Liver (tissue), 9 donors: ENCODE results near the gene LPA. TPM values are rescaled to one million over a fixed set of nuclear protein-coding genes. Genes with fewer than 3 reads are reported as not detected.
"Not testable (repeated sequence)": the region's sequence is repeated elsewhere in the genome, so short reads cannot be mapped to it uniquely, and the experiment has no call there.

Experiments used
- DNase-seq: peaks from one replicate; pipeline ENCODE4 v3.0.0-alpha.2; 2017; ENCODE audit warnings: low spot score
- H3K27ac ChIP-seq, 2 donors: one replicate each; pipeline ENCODE4 v1.7.0; 2013; ENCODE audit warnings: inconsistent platforms in 2 of 2, low read length in 2 of 2, control low read depth in 1 of 2, low read depth in 1 of 2, mild to moderate bottlenecking in 1 of 2
- H3K27me3 ChIP-seq, 4 donors: one replicate each; pipeline versions ENCODE4 v1.6.1 to v1.7.0; 2013; ENCODE audit warnings: low read length in 3 of 4, inconsistent platforms in 1 of 4, mild to moderate bottlenecking in 1 of 4, moderate library complexity in 1 of 4; ENCODE audit not compliant: control insufficient read depth in 4 of 4, insufficient read depth in 4 of 4
- H3K36me3 ChIP-seq, 4 donors: one replicate each; pipeline versions ENCODE4 v1.6.1 to v1.7.0; 2013; ENCODE audit warnings: low read length in 3 of 4, mild to moderate bottlenecking in 3 of 4, low read depth in 1 of 4, moderate library complexity in 1 of 4; ENCODE audit not compliant: control insufficient read depth in 4 of 4, insufficient read depth in 3 of 4
- H3K4me1 ChIP-seq, 4 donors: one replicate each; pipeline versions ENCODE4 v1.6.1 to v1.7.0; 2013; ENCODE audit warnings: low read length in 3 of 4, mild to moderate bottlenecking in 3 of 4, moderate library complexity in 1 of 4; ENCODE audit not compliant: control insufficient read depth in 4 of 4, insufficient read depth in 4 of 4
- H3K4me3 ChIP-seq, 3 donors: one replicate each; pipeline versions ENCODE4 v1.6.1 to v1.7.0; 2013; ENCODE audit warnings: low read length in 3 of 3, control low read depth in 1 of 3, low read depth in 1 of 3, mild to moderate bottlenecking in 1 of 3
- H3K9ac ChIP-seq, 2 donors: one replicate each; pipeline ENCODE4 v1.7.0; 2013; ENCODE audit warnings: low read length in 2 of 2, mild to moderate bottlenecking in 2 of 2, moderate library complexity in 2 of 2, control low read depth in 1 of 2, low read depth in 1 of 2
- H3K9me3 ChIP-seq, 4 donors: one replicate each; pipeline versions ENCODE4 v1.6.1 to v1.7.0; 2013; ENCODE audit warnings: low read length in 3 of 4; ENCODE audit not compliant: control insufficient read depth in 4 of 4
- FOXA1 ChIP-seq: IDR thresholded peaks from 2 replicates; pipeline ENCODE4 v1.6.1; 2016; ENCODE audit warnings: antibody characterized with exemption
- FOXA2 ChIP-seq: IDR thresholded peaks from 2 replicates; pipeline ENCODE4 v1.6.1; 2016; ENCODE audit warnings: antibody characterized with exemption
- HNF4A ChIP-seq, 2 donors: conservative IDR thresholded peaks; 2 replicates each; pipeline ENCODE4 v1.6.1; 2016; ENCODE audit warnings: antibody characterized with exemption in 2 of 2, mild to moderate bottlenecking in 2 of 2
- HNF4G ChIP-seq: IDR thresholded peaks from 2 replicates; pipeline ENCODE4 v1.6.1; 2016; ENCODE audit warnings: antibody characterized with exemption
- JUND ChIP-seq, 2 donors: IDR thresholded peaks; 2 replicates each; pipeline ENCODE4 v1.6.1; 2016; ENCODE audit warnings: antibody characterized with exemption in 2 of 2
- RAD21 ChIP-seq, 2 donors: IDR thresholded peaks; 2 replicates each; pipeline ENCODE4 v1.6.1; 2016; ENCODE audit warnings: antibody characterized with exemption in 2 of 2, mild to moderate bottlenecking in 2 of 2
- RXRA ChIP-seq, 2 donors: IDR thresholded peaks; 2 replicates each; pipeline ENCODE4 v1.6.1; 2017 to 2018; ENCODE audit warnings: antibody characterized with exemption in 2 of 2, mild to moderate bottlenecking in 1 of 2
- SP1 ChIP-seq: IDR thresholded peaks from 2 replicates; pipeline ENCODE4 v1.6.1; 2018; ENCODE audit warnings: antibody characterized with exemption, mild to moderate bottlenecking
- TAF1 ChIP-seq: conservative IDR thresholded peaks from 2 replicates; pipeline ENCODE4 v1.6.1; 2016; ENCODE audit warnings: antibody characterized with exemption, mild to moderate bottlenecking
- YY1 ChIP-seq: IDR thresholded peaks from 2 replicates; pipeline ENCODE4 v1.6.1; 2016; ENCODE audit warnings: antibody characterized with exemption, mild to moderate bottlenecking
- WGBS: extraction: QIAGEN DNeasy Blood & Tissue Kit; methylation state at CpG from one replicate; pipeline ENCODE4 v1.1.7; 2013; 5-methylcytosine and 5-hydroxymethylcytosine counted together
- polyA plus RNA-seq, 2 donors: library from polyadenylated mRNA; stranded (reverse) in 1 of 2; unstranded in 1 of 2; fragments of 200-250 nt in 1 of 2; fragments of >200 nt in 1 of 2; fragmentation: Nextera tagmentation in 1 of 2; extraction: Ambion mirVana in 1 of 2; gene quantifications; one replicate each; pipeline versions ENCODE4 v1.2.1 to v1.2.3, GENCODE V29; 2013 to 2015
- total RNA-seq, 2 donors: library from RNA; depleted of rRNA; stranded (reverse); fragments of >200 nt; gene quantifications; one replicate each; pipeline ENCODE4 v1.2.3, GENCODE V29; 2014
- TF ChIP-seq, protein P1 (sequence below): IDR thresholded peaks from 2 replicates; pipeline ENCODE4 v1.6.1; 2016; ENCODE audit warnings: antibody characterized with exemption
- TF ChIP-seq, protein P2 (sequence below): IDR thresholded peaks from 2 replicates; pipeline ENCODE4 v1.6.1; 2016; ENCODE audit warnings: antibody characterized with exemption
- TF ChIP-seq, protein P3 (sequence below): IDR thresholded peaks from 2 replicates; pipeline ENCODE4 v1.6.1; 2016; ENCODE audit warnings: antibody characterized with exemption, mild to moderate bottlenecking
- donor health status: healthy.
- donor health status: healthy.
- donor health status: healthy.
- donor health status: healthy.
- donor health status: healthy.

LPA gene, protein sequence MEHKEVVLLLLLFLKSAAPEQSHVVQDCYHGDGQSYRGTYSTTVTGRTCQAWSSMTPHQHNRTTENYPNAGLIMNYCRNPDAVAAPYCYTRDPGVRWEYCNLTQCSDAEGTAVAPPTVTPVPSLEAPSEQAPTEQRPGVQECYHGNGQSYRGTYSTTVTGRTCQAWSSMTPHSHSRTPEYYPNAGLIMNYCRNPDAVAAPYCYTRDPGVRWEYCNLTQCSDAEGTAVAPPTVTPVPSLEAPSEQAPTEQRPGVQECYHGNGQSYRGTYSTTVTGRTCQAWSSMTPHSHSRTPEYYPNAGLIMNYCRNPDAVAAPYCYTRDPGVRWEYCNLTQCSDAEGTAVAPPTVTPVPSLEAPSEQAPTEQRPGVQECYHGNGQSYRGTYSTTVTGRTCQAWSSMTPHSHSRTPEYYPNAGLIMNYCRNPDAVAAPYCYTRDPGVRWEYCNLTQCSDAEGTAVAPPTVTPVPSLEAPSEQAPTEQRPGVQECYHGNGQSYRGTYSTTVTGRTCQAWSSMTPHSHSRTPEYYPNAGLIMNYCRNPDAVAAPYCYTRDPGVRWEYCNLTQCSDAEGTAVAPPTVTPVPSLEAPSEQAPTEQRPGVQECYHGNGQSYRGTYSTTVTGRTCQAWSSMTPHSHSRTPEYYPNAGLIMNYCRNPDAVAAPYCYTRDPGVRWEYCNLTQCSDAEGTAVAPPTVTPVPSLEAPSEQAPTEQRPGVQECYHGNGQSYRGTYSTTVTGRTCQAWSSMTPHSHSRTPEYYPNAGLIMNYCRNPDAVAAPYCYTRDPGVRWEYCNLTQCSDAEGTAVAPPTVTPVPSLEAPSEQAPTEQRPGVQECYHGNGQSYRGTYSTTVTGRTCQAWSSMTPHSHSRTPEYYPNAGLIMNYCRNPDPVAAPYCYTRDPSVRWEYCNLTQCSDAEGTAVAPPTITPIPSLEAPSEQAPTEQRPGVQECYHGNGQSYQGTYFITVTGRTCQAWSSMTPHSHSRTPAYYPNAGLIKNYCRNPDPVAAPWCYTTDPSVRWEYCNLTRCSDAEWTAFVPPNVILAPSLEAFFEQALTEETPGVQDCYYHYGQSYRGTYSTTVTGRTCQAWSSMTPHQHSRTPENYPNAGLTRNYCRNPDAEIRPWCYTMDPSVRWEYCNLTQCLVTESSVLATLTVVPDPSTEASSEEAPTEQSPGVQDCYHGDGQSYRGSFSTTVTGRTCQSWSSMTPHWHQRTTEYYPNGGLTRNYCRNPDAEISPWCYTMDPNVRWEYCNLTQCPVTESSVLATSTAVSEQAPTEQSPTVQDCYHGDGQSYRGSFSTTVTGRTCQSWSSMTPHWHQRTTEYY (N-terminal part only)
- total RNA-seq (10 to 100 TPM; 34.7 to 62.8 TPM), polyA plus RNA-seq (10 to 100 TPM in 1 of 2 donors, 1 to 10 TPM in 1; 7.9 to 13.1 TPM)

DNA sequence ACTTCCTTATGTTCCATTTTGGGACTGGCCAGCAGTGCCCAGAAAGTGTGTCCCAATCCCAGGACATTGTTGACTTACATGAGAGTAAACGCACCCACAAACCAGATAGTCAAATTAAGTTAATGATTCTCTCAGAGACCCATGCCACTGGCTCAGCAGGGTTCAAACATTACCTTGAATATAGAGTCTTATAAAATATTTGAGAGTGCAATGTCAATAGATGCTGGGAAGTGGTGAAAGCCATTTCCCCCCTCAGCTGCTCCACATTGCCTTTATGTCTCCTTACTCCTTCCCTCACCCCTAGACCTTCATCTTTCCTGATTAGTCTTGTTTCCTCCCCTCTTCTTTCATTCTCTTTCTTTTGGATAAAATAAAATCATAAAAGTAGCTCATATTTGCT is at the start of gene LPA:
Gene LPA (minus strand): TSS at position 78 of the 400 bp plus-strand sequence. CDS start 61 bp downstream, at position 17.
- 32% methylated on average over 1 of the region's 1 CpG for WGBS
- TF ChIP-seq YY1, result peak; percentile 48
- TF ChIP-seq RXRA (IDR thresholded peaks at IDR 0.05), result peak in 1 of 2 donors; percentile 56
- peak; percentile 18 for TF ChIP-seq FOXA1
- peak; percentile 14 for TF ChIP-seq SP1
- peak; percentile 20 to 41 for TF ChIP-seq HNF4A (conservative IDR thresholded peaks at IDR 0.05)
- peak; percentile 75 for TF ChIP-seq FOXA2
- TF ChIP-seq, protein P1, sequence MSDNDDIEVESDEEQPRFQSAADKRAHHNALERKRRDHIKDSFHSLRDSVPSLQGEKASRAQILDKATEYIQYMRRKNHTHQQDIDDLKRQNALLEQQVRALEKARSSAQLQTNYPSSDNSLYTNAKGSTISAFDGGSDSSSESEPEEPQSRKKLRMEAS, result peak; percentile 11
- peaks cover 6 to 41% (median 31%) of the 10 kb centered on the region in 4 donors for H3K4me1 ChIP-seq

DNA sequence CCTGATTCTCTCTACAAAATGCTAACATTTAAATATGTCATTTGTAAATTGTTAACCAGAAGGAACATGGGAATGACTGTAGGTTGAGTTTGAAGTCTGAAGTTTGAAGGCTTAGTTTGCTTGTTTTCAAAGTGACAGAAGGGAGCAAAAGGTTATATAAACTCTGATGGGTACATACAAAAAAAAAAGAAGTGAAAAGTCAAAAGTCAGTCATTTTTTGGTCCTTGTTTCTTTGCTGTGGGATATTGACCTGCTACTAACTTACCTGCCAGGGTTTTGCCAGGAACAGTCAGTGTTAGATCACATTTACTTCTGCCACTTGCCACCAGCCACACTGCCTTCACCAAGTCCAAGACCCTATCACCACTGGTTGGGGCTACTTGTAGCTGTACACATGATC is 44.9 kb upstream of the LPA start:
- Histone ChIP-seq H3K27ac (peak overlapping the region; percentile 71 to 80), H3K4me1 (peaks cover 9 to 53% (median 31%) of the 10 kb centered on the region in 4 donors), H3K4me3 (peak overlapping the region in 2 of 3 donors; percentile 0 to 3), H3K36me3 (peaks cover 3 to 10% (median 8%) of the 10 kb centered on the region in 4 donors), H3K9ac (peak overlapping the region in 1 of 2 donors; percentile 81)
- not testable (repeated sequence) for H3K9me3 ChIP-seq, DNase-seq, H3K27me3 ChIP-seq
- TF ChIP-seq, protein P1, result peak; percentile 58
- TF ChIP-seq HNF4A (conservative IDR thresholded peaks at IDR 0.05), result peak; percentile 82 to 86
- peak in 1 of 2 donors; percentile 39 for TF ChIP-seq JUND (IDR thresholded peaks at IDR 0.05)
- TF ChIP-seq RAD21 (IDR thresholded peaks at IDR 0.05), result peak in 1 of 2 donors; percentile 13
- peak; percentile 57 for TF ChIP-seq YY1
- peak; percentile 43 for TF ChIP-seq HNF4G
- TF ChIP-seq, protein P2, sequence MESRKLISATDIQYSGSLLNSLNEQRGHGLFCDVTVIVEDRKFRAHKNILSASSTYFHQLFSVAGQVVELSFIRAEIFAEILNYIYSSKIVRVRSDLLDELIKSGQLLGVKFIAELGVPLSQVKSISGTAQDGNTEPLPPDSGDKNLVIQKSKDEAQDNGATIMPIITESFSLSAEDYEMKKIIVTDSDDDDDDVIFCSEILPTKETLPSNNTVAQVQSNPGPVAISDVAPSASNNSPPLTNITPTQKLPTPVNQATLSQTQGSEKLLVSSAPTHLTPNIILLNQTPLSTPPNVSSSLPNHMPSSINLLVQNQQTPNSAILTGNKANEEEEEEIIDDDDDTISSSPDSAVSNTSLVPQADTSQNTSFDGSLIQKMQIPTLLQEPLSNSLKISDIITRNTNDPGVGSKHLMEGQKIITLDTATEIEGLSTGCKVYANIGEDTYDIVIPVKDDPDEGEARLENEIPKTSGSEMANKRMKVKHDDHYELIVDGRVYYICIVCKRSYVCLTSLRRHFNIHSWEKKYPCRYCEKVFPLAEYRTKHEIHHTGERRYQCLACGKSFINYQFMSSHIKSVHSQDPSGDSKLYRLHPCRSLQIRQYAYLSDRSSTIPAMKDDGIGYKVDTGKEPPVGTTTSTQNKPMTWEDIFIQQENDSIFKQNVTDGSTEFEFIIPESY, result peak; percentile 43
- TF ChIP-seq FOXA2, result peak; percentile 45
- peak; percentile 46 for TF ChIP-seq TAF1
- TF ChIP-seq RXRA (IDR thresholded peaks at IDR 0.05), result peak; percentile 86 to 88
- TF ChIP-seq SP1, result peak; percentile 88
- TF ChIP-seq, protein P3, sequence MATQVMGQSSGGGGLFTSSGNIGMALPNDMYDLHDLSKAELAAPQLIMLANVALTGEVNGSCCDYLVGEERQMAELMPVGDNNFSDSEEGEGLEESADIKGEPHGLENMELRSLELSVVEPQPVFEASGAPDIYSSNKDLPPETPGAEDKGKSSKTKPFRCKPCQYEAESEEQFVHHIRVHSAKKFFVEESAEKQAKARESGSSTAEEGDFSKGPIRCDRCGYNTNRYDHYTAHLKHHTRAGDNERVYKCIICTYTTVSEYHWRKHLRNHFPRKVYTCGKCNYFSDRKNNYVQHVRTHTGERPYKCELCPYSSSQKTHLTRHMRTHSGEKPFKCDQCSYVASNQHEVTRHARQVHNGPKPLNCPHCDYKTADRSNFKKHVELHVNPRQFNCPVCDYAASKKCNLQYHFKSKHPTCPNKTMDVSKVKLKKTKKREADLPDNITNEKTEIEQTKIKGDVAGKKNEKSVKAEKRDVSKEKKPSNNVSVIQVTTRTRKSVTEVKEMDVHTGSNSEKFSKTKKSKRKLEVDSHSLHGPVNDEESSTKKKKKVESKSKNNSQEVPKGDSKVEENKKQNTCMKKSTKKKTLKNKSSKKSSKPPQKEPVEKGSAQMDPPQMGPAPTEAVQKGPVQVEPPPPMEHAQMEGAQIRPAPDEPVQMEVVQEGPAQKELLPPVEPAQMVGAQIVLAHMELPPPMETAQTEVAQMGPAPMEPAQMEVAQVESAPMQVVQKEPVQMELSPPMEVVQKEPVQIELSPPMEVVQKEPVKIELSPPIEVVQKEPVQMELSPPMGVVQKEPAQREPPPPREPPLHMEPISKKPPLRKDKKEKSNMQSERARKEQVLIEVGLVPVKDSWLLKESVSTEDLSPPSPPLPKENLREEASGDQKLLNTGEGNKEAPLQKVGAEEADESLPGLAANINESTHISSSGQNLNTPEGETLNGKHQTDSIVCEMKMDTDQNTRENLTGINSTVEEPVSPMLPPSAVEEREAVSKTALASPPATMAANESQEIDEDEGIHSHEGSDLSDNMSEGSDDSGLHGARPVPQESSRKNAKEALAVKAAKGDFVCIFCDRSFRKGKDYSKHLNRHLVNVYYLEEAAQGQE, result peak; percentile 59

More for the DNA sequence above, at the start of gene LPA:
- Histone ChIP-seq H3K4me3 (peak within 1 kb of the TSS; percentile 41 to 81 (median 78)), H3K9ac (peak within 1 kb of the TSS in 1 of 2 donors; percentile 66), H3K27ac (peak within 1 kb of the TSS; percentile 55 to 64)
- H3K27me3 ChIP-seq, DNase-seq, H3K9me3 ChIP-seq, H3K36me3 ChIP-seq: not testable (repeated sequence)
